NCI-H524 (cell line): ENCODE measurements around the gene FBP2.
"Not testable (repeated sequence)": the region's sequence is repeated elsewhere in the genome, so short reads cannot be mapped to it uniquely, and the experiment has no call there.

Source experiments
- DNase-seq, 2 experiments: peaks; one replicate each; lab custom pipeline; 2025; lab: John Stamatoyannopoulos, UW

The FBP2 gene

GRCh38 chr9:94606646-94607422, 13.2 kb upstream of the FBP2 start:
- DNase-seq: no peak

- peak; percentile 25 to 43 for DNase-seq
These were observed 9.9 kb upstream of the FBP2 start for GRCh38 chr9:94603259-94604160.

GRCh38 chr9:94602666-94603065, 9.0 kb upstream of the FBP2 start:
- no peak for DNase-seq

GRCh38 chr9:94600715-94601114, 7.1 kb upstream of the FBP2 start:
- no peak for DNase-seq

GRCh38 chr9:94600258-94600657, 6.6 kb upstream of the FBP2 start:
- DNase-seq: no peak

GRCh38 chr9:94599102-94599501, 5.5 kb upstream of the FBP2 start:
- no peak for DNase-seq

- not testable (repeated sequence) for DNase-seq
These were observed 941 bp downstream of the FBP2 start for GRCh38 chr9:94592683-94593082.

- no peak for DNase-seq
These were observed 1.7 kb downstream of the FBP2 start for GRCh38 chr9:94591876-94592275.

GRCh38 chr9:94591046-94591545, 2.5 kb downstream of the FBP2 start:
- DNase-seq: not testable (repeated sequence)

- DNase-seq: no peak
These were observed 4.9 kb downstream of the FBP2 start for GRCh38 chr9:94588681-94589080.

- no peak for DNase-seq
These were observed 6.8 kb downstream of the FBP2 start for GRCh38 chr9:94586814-94587213.

GRCh38 chr9:94586316-94586715, 7.3 kb downstream of the FBP2 start:
- DNase-seq: no peak

- no peak for DNase-seq
These were observed 9.1 kb downstream of the FBP2 start for GRCh38 chr9:94584555-94584954.

- DNase-seq: no peak
These were observed 11.9 kb downstream of the FBP2 start for GRCh38 chr9:94581728-94582127.

- DNase-seq: no peak
These were observed 16.1 kb downstream of the FBP2 start for GRCh38 chr9:94577571-94577970.

- no peak for DNase-seq
These were observed 16.6 kb downstream of the FBP2 start for GRCh38 chr9:94577036-94577435.

GRCh38 chr9:94576131-94576530, 17.5 kb downstream of the FBP2 start:
- no peak for DNase-seq

- DNase-seq: no peak
These were observed 24.5 kb downstream of the FBP2 start for GRCh38 chr9:94568972-94569712.

- DNase-seq: no peak
These were observed 25.3 kb downstream of the FBP2 start for GRCh38 chr9:94568250-94568889.

GRCh38 chr9:94567271-94567670, 26.4 kb downstream of the FBP2 start:
- DNase-seq: no peak

- no peak for DNase-seq
These were observed 27.1 kb downstream of the FBP2 start for GRCh38 chr9:94566550-94566949.

- peak in 1 of 2 experiments; percentile 37 for DNase-seq
These were observed 29.3 kb downstream of the FBP2 start for GRCh38 chr9:94564279-94564678.
